Activated T-cell treated with anti-CD3 and anti-CD28 coated beads for 4 hours (primary cell): Measurements from ENCODE around the gene ABHD3.
"Not testable (repeated sequence)": the region's sequence is repeated elsewhere in the genome, so short reads cannot be mapped to it uniquely, and the experiment has no call there.

Experiments used
- DNase-seq: peaks from one replicate; pipeline ENCODE4 v3.0.0-alpha.2; 2020

The ABHD3 gene

DNA sequence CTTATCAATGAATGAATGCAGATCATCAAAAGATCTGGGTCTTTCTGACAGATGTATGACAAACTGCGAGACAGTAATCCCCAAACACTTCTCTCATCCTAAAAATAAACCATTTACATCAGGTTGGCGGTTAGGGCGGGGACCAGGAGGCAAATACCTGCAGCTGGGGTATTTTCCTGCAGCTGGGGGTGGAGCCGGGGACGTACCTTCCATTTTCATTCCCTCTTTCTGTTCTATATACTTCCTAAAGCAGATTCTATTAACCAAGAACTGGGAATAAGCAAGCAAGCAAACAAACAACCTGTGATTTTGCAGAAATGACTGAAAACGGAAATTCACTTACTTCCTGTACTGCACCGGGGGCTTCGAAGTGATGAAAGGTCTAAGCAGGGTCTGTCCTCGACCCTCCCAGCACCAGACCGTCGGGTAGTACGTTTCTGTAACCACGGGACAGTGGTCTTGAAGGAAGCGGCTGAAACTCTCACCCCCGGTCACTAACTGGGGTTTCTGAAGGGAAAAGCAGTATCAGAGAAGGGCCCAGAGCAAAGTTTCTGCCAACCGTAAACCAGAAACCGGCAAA lies 1.2 kb downstream of the ABHD3 start:
- no peak for DNase-seq

- DNase-seq: no peak
These were observed 2.0 kb downstream of the ABHD3 start for GRCh38 chr18:21702602-21703001.

- DNase-seq: no peak
These were observed 3.0 kb downstream of the ABHD3 start for GRCh38 chr18:21701621-21702020.

GRCh38 chr18:21700528-21701075 lies 4.0 kb downstream of the ABHD3 start:
- DNase-seq: no peak

DNA sequence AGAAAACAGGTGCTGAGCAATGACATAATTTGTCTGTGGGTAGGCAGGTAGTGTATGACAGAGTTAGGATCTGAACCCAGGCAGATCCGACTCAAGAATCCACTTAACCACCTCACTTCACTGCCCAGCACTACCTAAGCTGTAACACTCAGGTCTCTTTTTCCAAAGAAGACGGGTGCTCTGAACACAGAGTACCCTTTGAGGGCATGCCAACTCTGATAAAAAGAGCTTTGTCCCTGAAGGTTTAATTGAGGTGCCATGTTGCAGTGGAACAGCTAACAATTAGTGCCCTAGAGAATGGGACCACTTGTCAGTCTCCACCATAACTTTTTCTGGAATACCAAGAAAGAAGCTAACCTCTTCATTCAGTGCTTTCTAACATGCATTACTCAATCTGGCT lies 11.3 kb downstream of the ABHD3 start:
- DNase-seq: no peak

GRCh38 chr18:21689736-21690135 lies 14.8 kb downstream of the ABHD3 start:
- DNase-seq: no peak

DNA sequence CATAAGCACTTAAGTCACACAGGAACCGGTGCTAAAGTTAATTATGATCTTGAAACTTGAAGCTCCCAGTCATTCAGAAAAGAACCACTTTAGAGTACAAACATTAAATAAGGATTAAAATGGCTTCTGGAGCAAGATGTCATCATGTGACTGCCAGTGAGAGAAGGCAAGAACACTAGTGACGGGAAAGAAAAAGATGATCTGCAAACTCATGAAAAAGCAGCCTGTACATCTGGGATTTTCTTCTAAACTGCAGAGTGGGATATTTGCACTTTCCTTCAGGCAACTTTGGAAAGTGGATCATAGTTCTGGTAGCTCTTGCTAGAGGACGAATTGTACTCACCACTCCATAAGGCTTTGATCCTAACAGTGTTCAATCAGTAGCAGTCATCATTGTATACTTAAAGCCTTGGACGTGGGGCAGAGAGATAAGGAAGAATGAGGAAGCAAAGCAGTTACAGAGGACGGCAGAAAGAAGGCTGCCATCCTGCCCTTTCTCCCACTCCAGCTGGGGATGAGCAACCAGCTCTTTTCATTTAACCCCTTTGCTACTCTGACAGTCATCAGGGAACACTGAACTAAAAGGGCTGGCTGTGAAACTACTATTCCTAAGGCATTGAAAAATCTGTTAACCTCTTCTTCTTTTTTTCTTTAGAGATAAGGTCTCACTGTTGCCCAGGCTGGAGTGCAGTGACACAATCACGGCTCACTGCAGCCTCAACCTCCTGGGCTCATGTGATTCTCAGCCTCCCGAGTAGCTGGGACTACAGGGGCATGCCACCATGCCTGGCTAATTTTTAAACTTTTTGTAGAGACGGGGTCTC lies 18.1 kb downstream of the ABHD3 start:
- no peak for DNase-seq

GRCh38 chr18:21685556-21685981 lies 19.0 kb downstream of the ABHD3 start:
- DNase-seq: not testable (repeated sequence)

GRCh38 chr18:21684731-21685130 lies 19.8 kb downstream of the ABHD3 start:
- no peak for DNase-seq

- no peak for DNase-seq
These were observed 22.1 kb downstream of the ABHD3 start for GRCh38 chr18:21682371-21683051.

DNA sequence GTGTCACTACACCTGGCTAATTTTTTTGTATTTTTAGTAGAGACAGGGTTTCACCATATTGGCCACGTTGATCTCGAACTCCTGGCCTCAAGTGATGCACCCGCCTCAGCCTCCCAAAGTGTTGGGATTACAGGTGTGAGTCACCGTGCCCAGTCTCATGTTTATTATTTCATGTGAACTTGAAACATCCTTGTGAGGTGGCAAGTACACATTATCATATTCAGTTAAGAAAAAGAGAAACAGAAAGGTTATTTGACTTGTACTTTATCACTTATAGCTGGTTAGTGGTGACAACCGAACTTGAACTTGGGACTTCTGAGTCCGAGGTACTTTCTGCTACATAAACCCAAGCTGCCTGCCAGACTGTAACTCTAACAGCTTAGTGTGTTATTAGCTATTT lies 24.4 kb downstream of the ABHD3 start:
- no peak for DNase-seq

- no peak for DNase-seq
These were observed 25.7 kb downstream of the ABHD3 start for GRCh38 chr18:21678859-21679258.

DNA sequence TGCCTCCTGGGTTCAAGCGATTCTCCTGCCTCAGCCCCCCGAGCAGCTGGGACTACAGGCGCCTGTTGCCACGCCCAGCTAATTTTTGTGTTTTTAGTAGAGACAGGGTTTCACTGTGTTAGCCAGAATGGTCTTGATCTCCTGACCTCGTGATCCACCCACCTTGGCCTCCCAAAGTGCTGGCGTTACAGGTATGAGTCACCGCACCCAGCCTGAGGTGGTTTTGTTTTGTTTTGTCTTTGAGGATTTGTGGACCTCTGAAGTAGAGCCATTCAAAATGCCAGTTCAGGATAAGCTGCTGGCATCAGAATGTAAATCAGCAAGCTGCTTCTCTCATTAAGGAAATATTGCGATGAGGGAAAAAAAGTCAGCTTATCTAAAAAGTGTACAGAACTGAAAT lies 29.2 kb downstream of the ABHD3 start:
- not testable (repeated sequence) for DNase-seq

DNA sequence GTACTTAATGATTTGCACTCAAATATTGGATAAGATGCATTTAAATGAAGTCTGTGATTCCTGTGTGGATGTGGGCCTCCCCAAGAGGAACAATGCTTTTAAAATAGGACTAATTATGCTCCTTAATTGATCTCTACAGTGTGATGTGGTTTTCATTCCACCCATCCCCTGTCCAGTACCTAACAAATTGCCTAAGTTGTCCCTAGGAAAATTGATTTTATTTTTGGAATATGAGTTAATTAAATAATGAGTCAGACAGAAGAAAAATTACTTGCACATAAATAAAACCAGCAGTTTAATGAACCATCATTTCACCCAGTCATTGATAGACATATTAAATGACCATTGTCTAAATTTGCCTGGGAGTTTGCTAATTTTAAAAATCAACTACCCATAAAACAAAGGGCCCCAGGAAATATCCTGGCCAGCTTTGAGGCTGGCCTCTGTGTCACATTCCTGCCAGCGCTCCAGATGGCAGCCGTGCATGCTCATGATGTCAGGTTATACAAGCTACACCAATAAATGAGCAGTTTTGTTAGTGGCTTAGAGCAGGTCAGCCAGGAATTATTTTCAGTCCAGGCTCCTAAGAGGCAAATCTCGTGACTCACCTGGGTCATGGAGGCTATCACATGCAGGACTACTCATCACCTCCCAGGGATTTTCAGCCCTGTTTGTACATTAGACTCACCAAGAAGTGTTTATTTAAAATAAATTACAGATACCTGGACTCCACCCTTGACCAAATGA lies 31.9 kb downstream of the ABHD3 start:
- no peak for DNase-seq

DNA sequence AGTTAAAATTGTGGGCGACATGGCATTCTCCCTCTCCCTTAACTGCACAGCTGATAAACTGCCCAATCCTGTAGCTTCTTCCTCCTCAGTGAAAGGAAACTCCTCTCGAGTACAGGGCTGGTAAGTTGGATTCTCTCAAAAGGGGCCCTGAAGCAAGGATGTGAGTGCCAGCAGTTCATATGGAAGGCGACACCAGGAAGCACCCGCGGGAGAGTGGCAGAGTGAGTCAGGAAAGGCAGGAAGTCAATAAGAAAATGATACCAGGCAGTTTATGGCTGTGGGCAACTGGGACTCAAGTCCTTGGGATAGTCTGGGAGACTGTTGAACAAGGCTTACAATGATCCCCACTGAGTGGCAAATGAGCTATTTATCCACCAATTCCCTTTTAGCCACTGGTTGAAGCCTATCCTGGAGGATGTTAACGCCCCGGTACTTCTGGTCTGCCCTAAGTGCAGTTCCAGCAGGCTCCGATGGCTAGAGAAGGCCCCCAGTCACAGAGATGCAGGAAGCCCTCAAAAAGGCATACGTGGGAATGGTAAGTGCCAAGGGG lies 34.8 kb downstream of the ABHD3 start:
- DNase-seq: no peak

- no peak for DNase-seq
These were observed 40.5 kb downstream of the ABHD3 start for GRCh38 chr18:21664069-21664468.

GRCh38 chr18:21663578-21663977 lies 41.0 kb downstream of the ABHD3 start:
- DNase-seq: no peak

- DNase-seq: no peak
These were observed 42.0 kb downstream of the ABHD3 start for GRCh38 chr18:21662581-21662980.

- no peak for DNase-seq
These were observed 44.5 kb downstream of the ABHD3 start for GRCh38 chr18:21660078-21660477.

DNA sequence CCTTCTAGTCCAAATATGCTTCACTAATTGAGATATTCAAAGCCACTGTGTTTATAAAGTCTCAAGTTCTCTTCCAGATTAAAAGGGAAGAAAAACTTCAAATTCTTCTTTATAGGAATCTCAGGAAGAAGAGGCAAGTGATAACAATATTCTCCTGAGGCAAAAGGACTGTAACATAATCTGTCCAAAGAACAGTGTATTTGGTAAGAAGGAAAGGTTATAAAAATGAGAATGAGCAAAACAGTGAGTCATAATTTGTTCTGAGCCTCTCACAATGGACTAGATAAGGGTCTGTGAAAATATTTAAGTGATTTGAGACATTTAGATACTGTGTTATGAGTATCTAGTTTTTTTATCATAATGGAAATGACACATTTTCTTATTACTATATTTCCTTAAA lies 48.2 kb downstream of the ABHD3 start:
- DNase-seq: no peak

DNA sequence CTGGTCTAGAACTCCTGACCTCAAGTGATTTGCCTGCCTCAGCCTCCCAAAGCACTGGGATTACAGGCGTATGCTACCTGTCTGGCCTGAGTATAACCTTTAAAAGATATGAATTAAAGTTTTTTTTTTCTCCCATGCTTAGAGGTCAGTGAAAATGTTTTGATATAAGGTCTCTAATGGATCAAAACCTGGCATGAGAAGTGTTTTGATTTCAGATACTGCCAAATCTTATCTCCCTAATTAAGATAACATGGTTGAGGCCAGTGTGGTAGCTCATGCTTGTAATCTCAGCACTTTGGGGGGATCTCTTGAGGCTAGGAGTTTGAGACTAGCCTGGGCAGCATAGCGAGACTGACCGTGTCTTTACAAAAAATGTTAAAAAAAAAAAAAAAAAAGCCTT lies 51.2 kb downstream of the ABHD3 start:
- no peak for DNase-seq

DNA sequence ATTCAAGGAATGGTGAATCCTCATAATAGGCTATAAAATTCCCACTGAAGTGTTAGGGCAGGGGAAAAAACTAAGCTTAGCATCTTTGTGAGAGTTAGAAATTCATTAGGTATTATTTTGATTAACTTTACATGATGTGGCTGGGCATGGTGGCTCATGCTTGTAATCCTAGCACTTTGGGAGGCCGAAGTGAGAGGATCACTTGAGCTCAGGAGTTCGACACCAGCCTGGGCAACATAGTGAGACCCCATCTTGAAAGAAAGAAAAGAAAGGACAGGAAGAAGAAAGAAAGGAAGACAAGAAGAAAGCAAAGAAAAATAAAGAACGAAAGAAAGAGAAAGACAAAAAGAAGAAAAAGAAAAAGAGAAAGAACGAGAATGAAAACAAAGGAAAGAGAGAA lies 52.5 kb downstream of the ABHD3 start:
- DNase-seq: no peak

- DNase-seq: no peak
These were observed 54.3 kb downstream of the ABHD3 start for GRCh38 chr18:21650311-21650710.
